A549 treated with Mapracorat at 1 μM for 4 hours (cell line): Measurements from ENCODE around the gene PPIB. TPM values are rescaled to one million over a fixed set of nuclear protein-coding genes. Genes with fewer than 3 reads are reported as not detected.

Experiments
- total RNA-seq: library from RNA; stranded (reverse); fragments of 200-300 nt; extraction: Qiagen RNA extraction; gene quantifications from 5 replicates; pipeline ENCODE4 v1.2.3, GENCODE V29; 2022

The PPIB gene
- total RNA-seq: 783 to 825 TPM (median 798 TPM) in 5 replicates

DNA sequence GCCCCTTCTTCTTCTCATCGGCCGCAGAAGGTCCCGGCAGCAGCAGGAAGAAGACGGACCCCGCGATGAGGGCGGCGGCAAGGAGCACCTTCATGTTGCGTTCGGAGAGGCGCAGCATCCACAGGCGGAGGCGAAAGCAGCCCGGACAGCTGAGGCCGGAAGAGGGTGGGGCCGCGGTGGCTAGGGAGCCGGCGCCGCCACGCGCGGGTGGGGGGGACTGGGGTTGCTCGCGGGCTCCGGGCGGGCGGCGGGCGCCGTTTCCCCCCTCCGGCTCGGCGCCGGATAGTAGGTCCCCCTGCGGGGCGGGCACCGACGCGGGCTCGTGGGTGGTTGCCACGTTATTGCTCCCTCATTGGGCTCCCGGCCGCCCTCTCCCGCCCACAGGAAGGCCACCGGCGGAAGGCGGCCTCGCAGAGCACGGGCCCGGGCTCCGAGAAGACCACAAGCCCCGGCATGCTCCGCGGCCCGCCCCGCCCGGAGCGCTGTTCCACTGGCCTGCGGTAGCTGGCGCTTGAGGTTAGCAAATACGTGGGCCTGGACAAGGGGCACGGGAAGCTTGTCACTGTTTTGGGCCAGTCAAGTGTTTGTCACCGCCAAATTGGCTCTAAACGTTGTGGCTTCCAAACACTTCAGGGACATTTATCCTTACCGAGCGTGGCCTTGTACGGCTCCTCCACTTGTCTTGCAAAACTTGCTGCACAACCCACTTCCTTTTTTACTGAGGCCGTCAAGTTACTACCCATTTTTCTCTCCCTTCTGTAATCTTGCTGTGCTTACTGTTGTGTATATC lies at the start of gene PPIB:
Gene PPIB, minus strand, starts transcription at position 154 of the 790 bp plus-strand sequence. Its CDS starts 36 bp downstream, at position 118.

DNA sequence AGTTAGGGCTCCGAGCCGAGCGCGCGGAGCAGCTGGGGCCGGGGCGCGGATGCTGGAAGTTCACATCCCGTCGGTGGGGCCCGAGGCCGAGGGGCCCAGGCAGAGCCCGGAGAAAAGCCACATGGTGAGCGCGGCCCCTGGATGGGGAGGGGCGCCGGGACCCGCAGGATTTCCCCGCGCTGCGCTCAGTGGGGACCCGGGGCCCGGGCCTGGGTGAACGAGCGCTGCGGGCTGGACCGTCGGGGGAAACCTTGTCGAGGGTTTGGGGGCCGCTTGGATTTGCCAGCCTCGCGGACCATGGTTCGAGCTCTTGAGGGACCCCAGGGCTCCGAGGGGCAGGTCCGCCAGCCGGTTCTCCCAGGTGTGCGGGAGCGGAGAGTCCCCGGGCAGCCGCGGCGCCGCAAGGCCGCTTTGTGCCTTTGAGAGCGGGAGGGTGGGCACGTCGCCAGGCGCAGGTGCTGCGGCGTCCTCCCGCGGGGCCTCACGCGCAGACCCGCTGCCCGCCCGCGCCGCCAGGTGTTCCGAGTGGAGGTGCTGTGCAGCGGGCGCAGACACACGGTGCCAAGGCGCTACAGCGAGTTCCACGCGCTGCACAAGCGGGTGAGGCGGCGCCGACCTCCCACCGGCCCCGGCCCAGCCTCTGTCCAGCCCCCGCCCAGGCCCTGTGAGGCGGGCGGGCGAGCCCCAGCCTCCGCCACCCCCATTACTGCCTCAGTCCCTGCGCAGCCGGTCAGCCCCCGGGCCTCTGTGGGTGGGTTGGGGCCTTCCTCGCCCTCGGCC lies 10.9 kb downstream of the PPIB start, which contains the start of gene SNX22:
Gene SNX22, plus strand, starts transcription at position 5 of the 780 bp plus-strand sequence. Its CDS starts 45 bp downstream, at position 50.

Other genes with a start within 250 kb of the PPIB start
- 2.9 to 5.6 TPM (median 4.4 TPM) in 5 replicates for gene DAPK2, start 116.5 kb downstream of the PPIB start, total RNA-seq
- 115 to 176 TPM (median 119 TPM) in 5 replicates for gene CIAO2A, start 69.2 kb downstream of the PPIB start, total RNA-seq
- gene SNX1, start 67.0 kb downstream of the PPIB start, total RNA-seq: 68.0 to 80.9 TPM (median 77.6 TPM) in 5 replicates
- gene SNX22, start 11.3 kb downstream of the PPIB start, total RNA-seq: 0.53 to 0.97 TPM (median 0.81 TPM) in 5 replicates
- 13.9 to 19.4 TPM (median 18.3 TPM) in 5 replicates for gene CSNK1G1, start 193.2 kb upstream of the PPIB start, total RNA-seq
- 138 to 270 TPM (median 150 TPM) in 5 replicates for gene PCLAF, start 218.4 kb upstream of the PPIB start, total RNA-seq
- gene TRIP4, start 224.8 kb upstream of the PPIB start, total RNA-seq: 24.8 to 33.6 TPM (median 25.9 TPM) in 5 replicates